HepG2 (cell line): ENCODE data around the gene MIDN. TPM values are rescaled to one million over a fixed set of nuclear protein-coding genes. Genes with fewer than 3 reads are reported as not detected.

Experiments
- ARID5B ChIP-seq: IDR thresholded peaks from 2 replicates; pipeline ENCODE4 v1.4.0; 2020; ENCODE audit warnings: mild to moderate bottlenecking, missing genetic modification reagents
- CHD2 ChIP-seq: IDR thresholded peaks from 2 replicates; pipeline ENCODE4 v1.6.1; 2011; ENCODE audit warnings: low read depth, low read length, improper control_type of control experiment
- EP300 ChIP-seq, 3 experiments: sonication (generic) in 1 of 3; formaldehyde crosslinking in 1 of 3; IDR thresholded peaks; 2 replicates each; pipeline versions ENCODE4 v1.5.1 to v1.6.1; 2011 to 2020; ENCODE audit warnings: low read depth in 2 of 3, low read length in 2 of 3, borderline replicate concordance in 1 of 3, improper control_type of control experiment in 1 of 3, mild to moderate bottlenecking in 1 of 3, missing genetic modification reagents in 1 of 3, moderate library complexity in 1 of 3
- GMEB2 ChIP-seq: IDR thresholded peaks from 2 replicates; pipeline ENCODE4 v1.6.1; 2016; ENCODE audit warnings: missing biosample characterization, missing genetic modification reagents, low read depth
- HIC2 ChIP-seq: sonication (generic); formaldehyde crosslinking; IDR thresholded peaks from 2 replicates; pipeline ENCODE4 v1.9.0; 2022; ENCODE audit warnings: low read depth, missing genetic modification reagents
- HNF1B ChIP-seq: sonication (generic); formaldehyde crosslinking; IDR thresholded peaks from 2 replicates; pipeline ENCODE4 v1.5.1; 2020; ENCODE audit warnings: mild to moderate bottlenecking, moderate library complexity, missing genetic modification reagents
- MXD3 ChIP-seq: IDR thresholded peaks from 2 replicates; pipeline ENCODE4 v1.6.1; 2016; ENCODE audit warnings: mild to moderate bottlenecking, missing biosample characterization, missing genetic modification reagents
- NR0B2 ChIP-seq: sonication (generic); formaldehyde crosslinking; IDR thresholded peaks from 2 replicates; pipeline ENCODE4 v1.4.0; 2020; ENCODE audit warnings: mild to moderate bottlenecking, missing genetic modification reagents
- SKI ChIP-seq: fragments of 450-650 bp; IDR thresholded peaks from one replicate; pipeline ENCODE4 v1.6.1; 2018; ENCODE audit warnings: mild to moderate bottlenecking; ENCODE audit not compliant: partially characterized antibody
- SOX6 ChIP-seq, 2 experiments: fragments of 450-650 bp in 1 of 2; sonication (generic) in 1 of 2; formaldehyde crosslinking in 1 of 2; IDR thresholded peaks; 2 replicates each; pipeline versions ENCODE4 v1.4.0 to v1.6.1; 2017 to 2020; ENCODE audit warnings: antibody characterized with exemption in 1 of 2, mild to moderate bottlenecking in 1 of 2, missing genetic modification reagents in 1 of 2
- XRCC5 ChIP-seq: fragments of 200-400 bp; formaldehyde crosslinking; optimal IDR thresholded peaks from 2 replicates; pipeline ENCODE3; 2017; ENCODE audit warnings: mild to moderate bottlenecking, low read length
- ZNF18 ChIP-seq: sonication (generic); formaldehyde crosslinking; IDR thresholded peaks from 2 replicates; pipeline ENCODE4 v1.8.0; 2022; ENCODE audit warnings: mild to moderate bottlenecking, missing genetic modification reagents; ENCODE audit not compliant: insufficient replicate concordance
- ZZZ3 ChIP-seq: sonication (generic); formaldehyde crosslinking; IDR thresholded peaks from 2 replicates; pipeline ENCODE4 v1.4.0; 2020; ENCODE audit warnings: missing genetic modification reagents, mild to moderate bottlenecking, borderline replicate concordance
- polyA plus RNA-seq, 8 experiments: library from polyadenylated mRNA; depleted of rRNA in 3 of 8; stranded (reverse) in 7 of 8; unstranded in 1 of 8; fragments of >200 nt; fragmentation: Illumina TruSeq in 4 of 8; extraction: Trizol in 4 of 8; gene quantifications; 2 replicates each; pipeline versions ENCODE4 v1.2.1 to v1.2.3, GENCODE V29; 2011 to 2016; ENCODE audit warnings: low read depth in 4 of 8, missing spikeins in 1 of 8, mixed read lengths in 1 of 8; ENCODE audit not compliant: insufficient read depth in 1 of 8
- total RNA-seq, 5 experiments: library from RNA; depleted of rRNA; stranded (reverse); fragments of >200 nt; fragmentation: Illumina TruSeq; extraction: Trizol; gene quantifications; 2 replicates each; pipeline ENCODE4 v1.2.3, GENCODE V29; 2016; ENCODE audit warnings: low read depth in 1 of 5

Gene MIDN
- total and polyA plus RNA-seq, 2 of the 13 experiments (the other 11 are each of a cell fraction or from before 2014, with no cell fraction given): 8.4 to 18.0 TPM

- TF ChIP-seq GMEB2 (no peak), NR0B2 (CRISPR knock-in tag) (no peak), HIC2 (CRISPR knock-in tag) (peak; percentile 76), SKI (peak; percentile 87), CHD2 (0 out of 2 replicates have a peak, but pooled peaks have one; percentile 14), ZNF18 (CRISPR knock-in tag) (peak; percentile 83), ARID5B (peak; percentile 83), ZZZ3 (peak; percentile 68; the same call in 1 of the 2 replicates), HNF1B (CRISPR knock-in tag) (peak; percentile 73), MXD3 (CRISPR knock-in tag) (peak; percentile 30), SOX6 (IDR thresholded peaks at IDR 0.05) (no peak), SOX6 (CRISPR knock-in tag; IDR thresholded peaks at IDR 0.05) (peak; percentile 81), EP300 (IDR thresholded peaks at IDR 0.05; ENCODE audit: low read depth in 2 of 2, low read length in 2 of 2) (peak; percentile 57 to 79; a peak in 2 of 4 replicates), EP300 (CRISPR knock-in tag; IDR thresholded peaks at IDR 0.05; ENCODE audit: borderline replicate concordance) (peak; percentile 81), XRCC5 (peak; percentile 66)
Measured at GRCh38 chr19:1290703-1291651, 42.6 kb downstream of the MIDN start (continued).
